SW480 (cell line): ENCODE data around the gene FIGLA.
"Not testable (repeated sequence)": the region's sequence is repeated elsewhere in the genome, so short reads cannot be mapped to it uniquely, and the experiment has no call there.

Experiments
- DNase-seq: peaks from one replicate; pipeline ENCODE4 v3.0.0-alpha.2; 2016; ENCODE audit warnings: low spot score

FIGLA gene

GRCh38 chr2:70808983-70809958 is 18.8 kb upstream of the FIGLA start:
- DNase-seq: no peak

GRCh38 chr2:70807828-70808118 is 17.3 kb upstream of the FIGLA start:
- DNase-seq: no peak

DNA sequence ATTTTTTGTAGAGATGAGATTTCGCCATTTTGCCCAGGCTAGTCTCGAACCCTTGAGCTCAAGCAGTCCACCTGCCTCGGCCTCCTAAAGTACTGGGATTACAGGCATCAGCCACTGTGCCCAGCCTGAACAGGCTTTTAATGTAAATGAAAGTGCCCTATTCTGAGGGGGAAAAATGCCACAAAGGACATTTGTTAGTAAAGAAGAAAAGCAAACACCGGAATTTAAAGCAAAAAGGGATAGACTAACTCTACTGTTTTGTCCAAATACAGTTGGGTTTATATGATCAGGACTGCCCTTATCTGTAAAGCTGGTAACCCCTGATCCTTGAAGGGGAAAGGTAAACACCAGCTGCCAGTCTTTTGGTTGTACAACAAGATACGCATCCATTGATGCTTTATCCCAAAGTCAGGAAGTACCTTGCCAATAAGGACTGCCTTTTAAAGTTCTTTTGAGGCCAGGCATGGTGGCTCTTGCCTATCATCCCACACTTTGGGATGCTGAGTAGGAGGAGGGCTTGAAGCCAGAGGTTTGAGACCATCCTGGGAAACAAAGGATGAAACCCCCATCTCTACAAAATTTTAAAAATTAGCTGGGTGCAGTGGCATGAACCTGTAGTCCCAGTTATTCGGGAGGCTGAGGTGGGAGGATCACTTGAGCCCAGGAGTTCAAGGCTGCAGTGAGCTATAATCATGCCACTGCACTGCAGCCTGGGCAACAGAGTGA is 16.8 kb upstream of the FIGLA start:
- DNase-seq: no peak

- DNase-seq: no peak
Measured at GRCh38 chr2:70806620-70807019, 16.2 kb upstream of the FIGLA start.

GRCh38 chr2:70806013-70806412 is 15.6 kb upstream of the FIGLA start:
- DNase-seq: no peak

DNA sequence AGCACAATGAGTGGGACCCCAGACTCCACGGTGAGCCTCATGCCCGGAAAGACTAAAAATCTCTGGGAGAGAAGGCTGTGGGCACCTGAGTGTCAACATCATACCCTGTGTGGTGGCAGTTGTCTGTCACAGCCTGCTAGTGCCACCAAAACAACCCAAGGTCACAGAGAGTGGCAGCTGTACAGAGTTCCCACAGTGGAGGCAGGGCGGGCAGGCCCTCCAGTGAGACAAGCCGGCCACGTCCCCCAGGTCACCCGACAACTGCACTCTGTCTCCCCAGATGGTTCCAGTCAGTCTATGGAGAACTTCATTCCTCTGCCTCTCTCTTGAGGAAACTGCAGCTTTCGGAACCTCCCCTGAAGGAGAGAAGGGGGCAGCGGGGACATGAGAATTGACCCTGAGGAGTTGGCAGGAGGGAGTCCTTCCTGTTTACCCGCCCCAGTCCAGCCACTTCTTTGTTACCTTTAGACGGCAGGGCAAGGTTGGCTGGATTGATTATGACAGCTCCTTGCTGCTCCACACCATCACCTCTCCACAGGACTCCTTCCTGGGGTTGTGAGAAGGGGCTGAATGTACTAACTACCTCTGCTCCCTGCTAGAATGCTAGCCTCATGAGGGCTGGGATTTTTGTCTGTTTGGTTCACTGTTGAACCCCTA is 11.3 kb upstream of the FIGLA start:
- DNase-seq: no peak

GRCh38 chr2:70799706-70800105 is 9.3 kb upstream of the FIGLA start:
- DNase-seq: no peak

DNA sequence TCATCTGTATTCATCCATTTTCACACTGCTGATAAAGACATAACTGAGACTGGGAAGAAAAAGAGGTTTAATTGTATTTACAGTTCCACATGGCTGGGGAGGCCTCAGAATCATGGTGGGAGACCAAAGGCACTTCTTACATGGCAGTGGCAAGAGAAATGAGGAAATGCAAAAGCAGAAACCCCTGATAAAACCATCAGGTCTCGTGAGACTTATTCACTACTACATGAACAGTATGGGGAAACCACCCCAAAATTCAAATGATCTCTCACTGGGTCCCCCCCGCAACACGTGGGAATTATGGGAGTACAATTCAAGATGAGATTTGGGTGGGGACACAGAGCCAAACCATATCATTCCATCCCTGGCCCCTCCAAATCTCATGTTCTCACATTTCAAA is 7.6 kb upstream of the FIGLA start:
- not testable (repeated sequence) for DNase-seq

GRCh38 chr2:70797506-70797905 is 7.1 kb upstream of the FIGLA start:
- no peak for DNase-seq

DNA sequence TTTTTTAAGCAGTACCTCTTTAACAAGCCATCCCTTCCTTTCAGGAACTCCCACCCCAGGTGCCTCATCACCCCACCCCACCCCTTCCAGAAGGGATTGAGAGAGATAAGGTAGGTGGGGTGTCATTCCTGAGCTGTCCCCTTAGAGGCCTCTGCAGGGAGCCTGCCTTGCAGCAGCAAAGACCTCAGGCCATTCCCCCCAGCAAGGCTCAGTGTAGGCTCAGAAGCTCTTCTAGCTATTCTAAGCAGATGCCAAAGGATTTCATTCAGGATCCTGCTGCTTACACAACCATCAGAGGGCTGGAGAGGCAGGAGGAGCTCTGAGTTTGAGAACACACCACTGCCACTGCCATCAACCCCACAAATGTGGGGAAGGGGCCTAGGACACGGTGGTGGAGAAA is 5.8 kb upstream of the FIGLA start:
- DNase-seq: no peak

GRCh38 chr2:70795164-70795995 is 4.9 kb upstream of the FIGLA start:
- DNase-seq: no peak

GRCh38 chr2:70793450-70793849 is 3.0 kb upstream of the FIGLA start:
- DNase-seq: no peak

DNA sequence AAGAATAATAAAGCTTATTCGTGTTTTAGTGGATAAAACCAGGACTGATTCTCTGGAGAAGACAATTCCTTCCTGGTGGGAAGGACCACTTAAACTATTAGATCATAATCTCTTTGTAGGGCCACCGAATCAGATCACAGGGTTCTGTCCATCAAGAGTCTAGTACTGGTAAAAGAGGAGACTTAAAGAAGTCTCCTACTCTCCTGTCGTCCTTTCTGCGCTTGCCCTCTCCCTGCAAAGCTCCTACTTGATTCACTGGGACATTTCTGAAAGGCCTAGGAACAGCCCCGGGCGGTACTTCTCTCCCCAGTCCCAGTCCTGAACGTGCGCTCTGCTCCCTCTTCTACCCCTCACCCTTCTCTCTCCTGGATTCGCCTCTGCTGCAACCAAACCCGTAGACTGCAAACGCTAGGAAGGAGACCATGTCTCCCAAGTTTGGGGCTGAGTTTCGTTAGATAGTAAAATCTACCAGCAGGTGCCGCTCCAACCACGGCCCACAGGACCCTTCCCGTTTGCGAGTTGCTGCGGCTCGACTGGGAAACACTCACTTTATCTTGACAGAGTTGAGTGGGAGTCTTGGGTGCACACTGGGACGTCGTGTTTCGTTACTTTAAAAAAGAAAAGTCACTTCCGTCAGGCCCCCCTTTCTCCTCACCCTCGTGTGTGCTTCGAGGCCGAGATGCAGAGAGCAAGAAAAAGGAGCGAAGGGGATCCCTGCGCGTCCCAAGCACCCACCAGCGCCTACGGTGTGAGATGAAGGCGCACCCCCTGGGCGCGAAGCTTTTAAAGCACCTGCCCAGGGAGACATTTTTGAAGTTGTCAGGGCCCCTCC is 923 bp downstream of the FIGLA start:
- no peak for DNase-seq

DNA sequence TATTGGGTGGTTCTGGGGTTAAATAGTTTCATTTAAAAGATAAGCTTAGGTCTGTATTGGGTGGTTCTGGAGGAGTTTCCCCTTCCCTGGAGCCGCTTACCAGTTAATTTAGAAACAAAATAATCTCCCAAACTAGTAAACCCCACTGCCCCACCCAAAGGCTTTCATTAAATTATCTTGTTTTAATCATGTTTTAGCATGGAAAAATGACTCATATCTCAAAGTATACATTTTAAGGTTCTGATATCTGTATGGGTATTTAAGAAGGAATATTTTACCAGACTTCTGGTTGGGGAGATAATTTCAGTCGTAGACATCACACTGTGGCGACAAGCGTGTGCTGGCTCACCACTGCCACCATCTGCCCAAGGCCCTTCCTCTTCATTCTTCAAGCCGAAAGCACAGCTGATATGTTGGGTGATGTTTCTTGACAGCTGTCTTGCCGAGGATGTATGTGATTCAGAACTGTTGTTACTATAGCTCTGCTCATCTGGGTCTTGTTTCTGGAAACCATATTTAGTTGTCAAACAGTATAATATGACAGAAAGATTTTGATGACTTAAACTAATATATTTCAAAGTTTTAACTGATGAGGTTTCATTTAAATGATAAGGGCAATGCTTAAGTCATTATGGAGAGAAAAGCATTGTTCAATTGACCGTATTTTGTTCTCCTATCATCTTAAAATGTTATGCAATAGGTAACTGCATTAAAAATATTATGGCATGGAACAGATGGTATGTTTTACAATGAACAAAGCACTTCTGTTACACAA is 5.1 kb downstream of the FIGLA start:
- peak; percentile 66 for DNase-seq

- no peak for DNase-seq
Measured at GRCh38 chr2:70784320-70784719, 6.1 kb downstream of the FIGLA start.

DNA sequence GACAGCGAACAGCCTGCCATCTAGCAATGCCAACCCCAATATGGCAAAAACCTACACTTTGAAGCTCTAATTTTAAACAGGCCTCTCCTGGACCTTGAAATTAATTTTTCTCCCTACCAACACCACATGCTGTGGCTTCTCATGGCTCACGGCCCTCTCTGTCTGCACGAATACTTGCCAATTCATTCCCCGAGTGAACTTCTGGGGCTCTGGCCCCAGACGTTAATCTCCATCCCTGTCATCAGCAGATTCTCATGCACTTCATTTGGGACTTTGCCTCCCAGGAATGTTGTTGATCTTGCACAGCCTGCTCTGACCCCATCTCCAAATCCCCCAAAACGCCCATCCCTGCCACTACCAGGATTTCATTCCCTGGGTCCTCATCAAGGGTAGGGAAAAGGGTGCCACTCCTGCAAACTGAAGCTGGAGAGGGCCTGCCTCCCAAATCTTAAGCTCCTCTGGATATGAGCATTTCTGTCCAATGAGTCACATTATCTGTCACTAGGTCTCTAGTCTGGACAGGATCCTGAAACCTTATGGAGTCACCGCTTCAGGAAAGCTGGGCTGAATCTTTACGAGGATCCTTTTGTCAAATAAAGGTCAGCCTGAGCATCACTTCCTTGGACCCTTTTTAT is 10.4 kb downstream of the FIGLA start:
- DNase-seq: no peak

- no peak for DNase-seq
Measured at GRCh38 chr2:70779491-70779890, 11.0 kb downstream of the FIGLA start.

- no peak for DNase-seq
Measured at GRCh38 chr2:70778676-70779075, 11.8 kb downstream of the FIGLA start.

- no peak for DNase-seq
Measured at GRCh38 chr2:70777450-70777849, 13.0 kb downstream of the FIGLA start.

DNA sequence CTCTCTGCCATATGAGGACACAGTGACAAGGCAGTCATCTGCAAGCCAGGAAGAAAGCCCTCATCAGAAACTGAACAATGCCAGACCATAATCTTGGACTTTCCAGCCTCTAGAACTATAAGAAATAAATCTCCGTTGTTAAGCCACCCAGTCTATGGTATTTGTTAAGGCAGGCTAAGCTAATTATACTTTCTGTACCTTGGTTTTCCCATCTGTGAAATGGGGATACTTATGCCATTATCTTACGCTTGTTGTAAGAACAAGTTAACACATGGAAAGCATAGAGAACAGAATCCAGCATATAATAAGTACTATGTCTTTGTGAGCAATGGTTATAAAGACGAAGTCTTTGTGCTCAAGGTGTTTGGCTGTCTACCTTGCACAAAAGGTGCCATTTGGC is 14.2 kb downstream of the FIGLA start:
- no peak for DNase-seq
